OCI-LY3 (cell line): ENCODE results near the gene ZNF280A.
"Not testable (repeated sequence)": the region's sequence is repeated elsewhere in the genome, so short reads cannot be mapped to it uniquely, and the experiment has no call there.

ENCODE experiments used
- H2AFZ ChIP-seq: fragments of 200-600, 300-600 bp; shearing (Covaris generic); 2 replicates; pipeline ENCODE4 v1.6.0; 2014; ENCODE audit warnings: antibody characterized with exemption, low read depth, low read length
- H3K27ac ChIP-seq: fragments of 200-600, 300-600 bp; sonication (generic); 2 replicates; pipeline ENCODE4 v1.5.1; 2014; ENCODE audit warnings: mild to moderate bottlenecking, low read length, moderate library complexity, mixed read lengths
- H3K27me3 ChIP-seq: fragments of 200-600, 300-600 bp; sonication (generic); 2 replicates; pipeline ENCODE4 v1.6.1; 2014; ENCODE audit warnings: low read depth, low read length, mixed read lengths
- H3K36me3 ChIP-seq: fragments of 200-600, 300-600 bp; sonication (generic); replicated peaks from 2 replicates; pipeline ENCODE3; 2014; ENCODE audit warnings: low read depth, low read length, mixed read lengths
- H3K4me1 ChIP-seq: fragments of 300-600, 200-600 bp; sonication (generic); 2 replicates; pipeline ENCODE4 v1.6.1; 2014; ENCODE audit warnings: low read length, mixed read lengths
- H3K4me2 ChIP-seq: fragments of 200-600, 300-600 bp; sonication (generic); 2 replicates; pipeline ENCODE4 v1.6.1; 2014; ENCODE audit warnings: low read length, mixed read lengths
- H3K4me3 ChIP-seq: fragments of 300-600, 200-600 bp; sonication (generic); 2 replicates; pipeline ENCODE4 v1.5.1; 2014; ENCODE audit warnings: antibody characterized with exemption, mild to moderate bottlenecking, low read length, moderate library complexity
- H3K79me2 ChIP-seq: fragments of 300-600, 200-600 bp; shearing (Covaris generic); 2 replicates; pipeline ENCODE4 v1.6.1; 2014; ENCODE audit warnings: mild to moderate bottlenecking, low read length, mixed read lengths
- H3K9ac ChIP-seq: fragments of 300-600, 200-600 bp; shearing (Covaris generic); 2 replicates; pipeline ENCODE4 v1.6.0; 2014; ENCODE audit warnings: mild to moderate bottlenecking, low read length, moderate library complexity
- H3K9me3 ChIP-seq: fragments of 200-600, 300-600 bp; shearing (Covaris generic); 2 replicates; pipeline ENCODE4 v1.6.1; 2014; ENCODE audit warnings: low read length, mixed read lengths; ENCODE audit not compliant: insufficient read depth
- H4K20me1 ChIP-seq: fragments of 200-600, 300-600 bp; sonication (generic); 2 replicates; pipeline ENCODE4 v1.6.1; 2016; ENCODE audit warnings: low read length, mixed read lengths; ENCODE audit not compliant: insufficient read depth
- CTCF ChIP-seq: fragments of 200-600, 300-600 bp; sonication (generic); IDR thresholded peaks from 2 replicates; pipeline ENCODE4 v1.5.1; 2014; ENCODE audit warnings: antibody characterized with exemption, low read length, low read depth
- EZH2phosphoT487 ChIP-seq: fragments of 200-600 bp; shearing (Covaris generic); IDR thresholded peaks from 2 replicates; pipeline ENCODE4 v1.6.1; 2018; ENCODE audit warnings: antibody characterized with exemption, mixed run types, low read depth

Gene ZNF280A

GRCh38 chr22:22479116-22479515, 41.0 kb downstream of the ZNF280A start:
- H3K4me3 ChIP-seq: no peak overlapping the region
- H3K4me1 ChIP-seq: no peaks in the 10 kb centered on the region
- H3K4me2 ChIP-seq: no peak overlapping the region
- H3K27me3 ChIP-seq: no peaks in the 10 kb centered on the region
- no peak overlapping the region for H3K9ac ChIP-seq
- H3K36me3 ChIP-seq: no peaks in the 10 kb centered on the region
- no peak overlapping the region for H3K27ac ChIP-seq
- no peaks in the 10 kb centered on the region for H3K9me3 ChIP-seq
- no peaks in the 10 kb centered on the region for H4K20me1 ChIP-seq
- no peaks in the 10 kb centered on the region for H3K79me2 ChIP-seq
- no peak overlapping the region for H2AFZ ChIP-seq
- TF ChIP-seq CTCF (no peak), EZH2phosphoT487 (no peak)

- Histone ChIP-seq H3K79me2 (no peaks in the 10 kb centered on the region), H3K36me3 (no peaks in the 10 kb centered on the region), H3K27me3 (no peaks in the 10 kb centered on the region), H3K9me3 (no peaks in the 10 kb centered on the region), H3K4me1 (no peaks in the 10 kb centered on the region), H2AFZ (no peak overlapping the region), H3K4me2 (no peak overlapping the region), H3K27ac (no peak overlapping the region), H3K4me3 (no peak overlapping the region), H3K9ac (no peak overlapping the region), H4K20me1 (no peaks in the 10 kb centered on the region)
- TF ChIP-seq CTCF: no peak
- no peak for TF ChIP-seq EZH2phosphoT487
Measured at GRCh38 chr22:22478470-22478869, 41.6 kb downstream of the ZNF280A start.

- Histone ChIP-seq H3K27ac (no peak overlapping the region), H3K27me3 (no peaks in the 10 kb centered on the region), H3K9ac (no peak overlapping the region), H3K79me2 (no peaks in the 10 kb centered on the region), H4K20me1 (no peaks in the 10 kb centered on the region), H3K9me3 (no peaks in the 10 kb centered on the region), H3K36me3 (no peaks in the 10 kb centered on the region), H3K4me1 (no peaks in the 10 kb centered on the region), H3K4me3 (no peak overlapping the region), H3K4me2 (no peak overlapping the region), H2AFZ (no peak overlapping the region)
- TF ChIP-seq CTCF (no peak), EZH2phosphoT487 (no peak)
Measured at GRCh38 chr22:22474733-22475132, 45.3 kb downstream of the ZNF280A start.

- H3K79me2 ChIP-seq, H3K9ac ChIP-seq, H3K4me3 ChIP-seq, H4K20me1 ChIP-seq, H3K27ac ChIP-seq, H2AFZ ChIP-seq, H3K4me1 ChIP-seq, H3K27me3 ChIP-seq, H3K9me3 ChIP-seq, H3K4me2 ChIP-seq, H3K36me3 ChIP-seq: not testable (repeated sequence)
Measured at GRCh38 chr22:22471104-22471503, 49.0 kb downstream of the ZNF280A start.

GRCh38 chr22:22469527-22469926, 50.5 kb downstream of the ZNF280A start:
- Histone ChIP-seq H3K9ac (no peak overlapping the region), H3K4me3 (no peak overlapping the region), H3K27me3 (peaks cover 7% of the 10 kb centered on the region; the same call in 1 of the 2 replicates), H3K4me2 (no peak overlapping the region), H2AFZ (no peak overlapping the region), H3K27ac (no peak overlapping the region), H3K36me3 (no peaks in the 10 kb centered on the region), H3K79me2 (no peaks in the 10 kb centered on the region), H3K4me1 (no peaks in the 10 kb centered on the region), H3K9me3 (no peaks in the 10 kb centered on the region), H4K20me1 (no peaks in the 10 kb centered on the region)
- TF ChIP-seq CTCF: no peak
- no peak for TF ChIP-seq EZH2phosphoT487

- not testable (repeated sequence) for H3K4me2 ChIP-seq, H3K79me2 ChIP-seq, H4K20me1 ChIP-seq, H3K27me3 ChIP-seq, H3K9me3 ChIP-seq, H2AFZ ChIP-seq, H3K27ac ChIP-seq, H3K36me3 ChIP-seq, H3K4me1 ChIP-seq, H3K4me3 ChIP-seq, H3K9ac ChIP-seq
Measured at GRCh38 chr22:22468794-22469469, 51.1 kb downstream of the ZNF280A start.
